Measurements from ENCODE around the gene FGD4. TPM values are rescaled to one million over a fixed set of nuclear protein-coding genes. Genes with fewer than 3 reads are reported as not detected.

Gene FGD4
- total RNA-seq, 1 experiment from 2014 or later: 39.7 TPM

DNA sequence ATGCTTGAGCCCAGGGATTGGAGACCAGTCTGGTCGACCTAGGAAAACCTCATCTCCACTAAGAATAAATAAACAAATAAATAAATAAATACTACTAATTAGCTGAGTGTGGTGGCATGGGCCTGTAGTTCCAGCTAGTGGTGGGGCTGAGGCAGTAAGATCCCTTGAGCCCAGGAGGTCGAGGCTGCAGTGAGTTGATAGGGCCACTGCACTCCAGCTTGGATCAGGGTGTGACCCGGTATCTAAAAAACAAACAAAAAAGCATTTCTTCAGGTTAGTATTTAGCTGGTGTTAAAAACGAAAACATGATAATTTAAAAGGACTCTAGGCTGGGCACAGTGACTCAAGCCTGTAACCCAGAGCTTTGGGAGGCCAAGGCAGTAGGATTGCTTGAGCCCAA, 1.2 kb upstream of the FGD4 start:
- H3K4me1 Mint-ChIP-seq: peaks cover 50% of the 10 kb centered on the region
- ChIA-PET POLR2A (interaction anchor here (0.9 kb wide), 1 partner anchor 760 kb away, joined by 3 read pairs; no protein-coding TSS in a partner anchor), CTCF (interaction anchor here (0.6 to 1.1 kb wide), 2 partner anchors 43 to 173 kb away, joined by 3 to 4 read pairs; no protein-coding TSS in a partner anchor)
- peak overlapping the region; percentile 97 for H3K27ac Mint-ChIP-seq
- no peaks in the 10 kb centered on the region for H3K9me3 Mint-ChIP-seq
- H3K36me3 Mint-ChIP-seq: peaks cover 7% of the 10 kb centered on the region
- no peak for ATAC-seq
- TF ChIP-seq NR2C2 (CRISPR knock-in tag; IDR thresholded peaks at IDR 0.05) (no peak), MLX (CRISPR knock-in tag; IDR thresholded peaks at IDR 0.05) (no peak), RELA (CRISPR knock-in tag; IDR thresholded peaks at IDR 0.05; ENCODE audit: borderline replicate concordance) (no peak), ZNF232 (CRISPR knock-in tag; IDR thresholded peaks at IDR 0.05) (no peak), PREB (CRISPR knock-in tag; IDR thresholded peaks at IDR 0.05; ENCODE audit: borderline replicate concordance) (no peak), ZNF281 (CRISPR knock-in tag; IDR thresholded peaks at IDR 0.05) (no peak)
- TF ChIP-seq, protein P1, sequence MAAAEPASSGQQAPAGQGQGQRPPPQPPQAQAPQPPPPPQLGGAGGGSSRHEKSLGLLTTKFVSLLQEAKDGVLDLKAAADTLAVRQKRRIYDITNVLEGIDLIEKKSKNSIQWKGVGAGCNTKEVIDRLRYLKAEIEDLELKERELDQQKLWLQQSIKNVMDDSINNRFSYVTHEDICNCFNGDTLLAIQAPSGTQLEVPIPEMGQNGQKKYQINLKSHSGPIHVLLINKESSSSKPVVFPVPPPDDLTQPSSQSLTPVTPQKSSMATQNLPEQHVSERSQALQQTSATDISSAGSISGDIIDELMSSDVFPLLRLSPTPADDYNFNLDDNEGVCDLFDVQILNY (CRISPR knock-in tag; IDR thresholded peaks at IDR 0.05): no peak
- no peaks in the 10 kb centered on the region for H3K27me3 Mint-ChIP-seq (ENCODE audit: low read depth)
- peak overlapping the region; percentile 77 for H3K4me3 Mint-ChIP-seq
- no peak for DNase-seq (ENCODE audit: low spot score)

- Mint-ChIP-seq H3K4me3 (peak overlapping the region; percentile 77), H3K4me1 (peaks cover 55% of the 10 kb centered on the region), H3K27ac (peak overlapping the region; percentile 97), H3K9me3 (no peaks in the 10 kb centered on the region), H3K27me3 (ENCODE audit: low read depth) (no peaks in the 10 kb centered on the region), H3K36me3 (peaks cover 11% of the 10 kb centered on the region)
- ChIA-PET CTCF (interaction anchor here (0.6 to 1.6 kb wide), 3 partner anchors 44 to 173 kb away, joined by 3 to 4 read pairs (median 3); no protein-coding TSS in a partner anchor), POLR2A (interaction anchor here (0.9 kb wide), 1 partner anchor 761 kb away, joined by 3 read pairs; no protein-coding TSS in a partner anchor)
- DNase-seq (ENCODE audit: low spot score) (no peak), ATAC-seq (no peak)
- TF ChIP-seq ZNF138 (CRISPR knock-in tag; conservative IDR thresholded peaks at IDR 0.05) (no peak), CREM (CRISPR knock-in tag; IDR thresholded peaks at IDR 0.05) (peak; percentile 57; the same call in 1 of the 2 replicates), ZNF423 (CRISPR knock-in tag; IDR thresholded peaks at IDR 0.05) (peak; percentile 94), TEAD4 (CRISPR knock-in tag; IDR thresholded peaks at IDR 0.05) (no peak)
- TF ChIP-seq, protein P1 (CRISPR knock-in tag; IDR thresholded peaks at IDR 0.05): 0 out of 2 replicates have a peak, but pooled peaks have one; percentile 35
Measured at GRCh38 chr12:32398816-32399369, 465 bp upstream of the FGD4 start.

DNA sequence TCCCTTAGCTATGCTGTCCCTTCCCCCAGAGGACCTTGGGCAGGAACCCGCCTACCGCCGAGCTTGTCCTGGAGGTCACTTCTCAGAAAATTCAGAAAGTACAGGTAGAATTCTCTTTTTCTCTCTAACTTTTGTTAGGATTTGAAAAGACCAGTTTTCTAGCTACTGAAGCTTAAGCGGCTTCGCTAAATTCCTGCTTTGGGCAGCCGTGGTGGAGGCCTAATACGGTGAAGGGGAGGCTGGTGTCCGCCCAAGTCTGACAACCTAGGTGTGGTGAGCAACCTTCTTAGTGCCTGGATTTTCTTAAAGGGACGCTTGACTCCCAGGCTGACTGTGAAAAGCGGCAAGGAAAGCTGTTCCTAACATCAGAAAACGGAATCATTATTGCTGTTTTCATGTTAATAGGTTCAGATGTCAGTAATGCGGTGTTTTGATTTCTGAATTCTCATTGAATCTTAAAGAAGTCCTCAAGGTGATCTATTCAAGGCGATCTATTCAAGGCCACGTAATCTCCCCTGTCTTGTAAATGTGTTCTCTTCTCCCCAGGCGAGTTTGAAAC, 835 bp downstream of the FGD4 start:
- DNase-seq (ENCODE audit: low spot score) (peak; percentile 52), ATAC-seq (peak; percentile 32)
- ChIA-PET POLR2A (interaction anchor here (0.8 to 0.9 kb wide), 3 partner anchors 48 to 355 kb away, joined by 3 to 4 read pairs (median 3); partner anchors contain the start of gene YARS2), CTCF (interaction anchor here (0.6 to 1.6 kb wide), 2 partner anchors 33 to 55 kb away, joined by 3 to 4 read pairs; no protein-coding TSS in a partner anchor)
- Mint-ChIP-seq H3K27ac (peak overlapping the region; percentile 98), H3K9me3 (no peaks in the 10 kb centered on the region), H3K36me3 (peaks cover 14% of the 10 kb centered on the region), H3K4me1 (peaks cover 55% of the 10 kb centered on the region), H3K27me3 (ENCODE audit: low read depth) (no peaks in the 10 kb centered on the region), H3K4me3 (peak overlapping the region; percentile 94)
- TF ChIP-seq MXD4 (CRISPR knock-in tag; IDR thresholded peaks at IDR 0.05; ENCODE audit: borderline replicate concordance): no peak
- TF ChIP-seq IRF2 (CRISPR knock-in tag; IDR thresholded peaks at IDR 0.05; ENCODE audit: borderline replicate concordance, low read depth): no peak
- TF ChIP-seq PRRX2 (CRISPR knock-in tag; IDR thresholded peaks at IDR 0.05): no peak
- no peak for TF ChIP-seq ESRRA (CRISPR knock-in tag; IDR thresholded peaks at IDR 0.05; ENCODE audit: borderline replicate concordance)
- TF ChIP-seq ZNF232 (CRISPR knock-in tag; IDR thresholded peaks at IDR 0.05): no peak
- peak; percentile 31; the same call in 1 of the 2 replicates for TF ChIP-seq NFE2L1 (CRISPR knock-in tag; IDR thresholded peaks at IDR 0.05)
- 0 out of 2 replicates have a peak, but pooled peaks have one; percentile 27 for TF ChIP-seq NR3C1 (CRISPR knock-in tag; conservative IDR thresholded peaks at IDR 0.05; ENCODE audit: low read depth)
- TF ChIP-seq FOXK1 (CRISPR knock-in tag; IDR thresholded peaks at IDR 0.05): peak; percentile 63; the same call in 1 of the 2 replicates
- TF ChIP-seq CREM (CRISPR knock-in tag; IDR thresholded peaks at IDR 0.05): peak; percentile 48; the same call in 1 of the 2 replicates
- TF ChIP-seq PREB (CRISPR knock-in tag; IDR thresholded peaks at IDR 0.05; ENCODE audit: borderline replicate concordance): no peak
- no peak for TF ChIP-seq ELF4 (CRISPR knock-in tag; IDR thresholded peaks at IDR 0.05; ENCODE audit: low read depth)
- TF ChIP-seq ETV6 (CRISPR knock-in tag; IDR thresholded peaks at IDR 0.05): 0 out of 2 replicates have a peak, but pooled peaks have one; percentile 52

Measured in WTC11 (cell line).